ENCODE results near the gene MYH9. TPM values are rescaled to one million over a fixed set of nuclear protein-coding genes. Genes with fewer than 3 reads are reported as not detected.

MYH9 gene
- total RNA-seq, 1 experiment from 2014 or later = 323 TPM

- POLR2A ChIA-PET (ENCODE audit: low non-redundant PET) = interaction anchor here (0.6 kb wide), 1 partner anchor 107 kb away, joined by 3 read pairs; no protein-coding TSS in a partner anchor
- TF ChIP-seq, protein P1, sequence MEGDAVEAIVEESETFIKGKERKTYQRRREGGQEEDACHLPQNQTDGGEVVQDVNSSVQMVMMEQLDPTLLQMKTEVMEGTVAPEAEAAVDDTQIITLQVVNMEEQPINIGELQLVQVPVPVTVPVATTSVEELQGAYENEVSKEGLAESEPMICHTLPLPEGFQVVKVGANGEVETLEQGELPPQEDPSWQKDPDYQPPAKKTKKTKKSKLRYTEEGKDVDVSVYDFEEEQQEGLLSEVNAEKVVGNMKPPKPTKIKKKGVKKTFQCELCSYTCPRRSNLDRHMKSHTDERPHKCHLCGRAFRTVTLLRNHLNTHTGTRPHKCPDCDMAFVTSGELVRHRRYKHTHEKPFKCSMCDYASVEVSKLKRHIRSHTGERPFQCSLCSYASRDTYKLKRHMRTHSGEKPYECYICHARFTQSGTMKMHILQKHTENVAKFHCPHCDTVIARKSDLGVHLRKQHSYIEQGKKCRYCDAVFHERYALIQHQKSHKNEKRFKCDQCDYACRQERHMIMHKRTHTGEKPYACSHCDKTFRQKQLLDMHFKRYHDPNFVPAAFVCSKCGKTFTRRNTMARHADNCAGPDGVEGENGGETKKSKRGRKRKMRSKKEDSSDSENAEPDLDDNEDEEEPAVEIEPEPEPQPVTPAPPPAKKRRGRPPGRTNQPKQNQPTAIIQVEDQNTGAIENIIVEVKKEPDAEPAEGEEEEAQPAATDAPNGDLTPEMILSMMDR (conservative IDR thresholded peaks at IDR 0.05; ENCODE audit: low read depth, low read length) = no peak
- TF ChIP-seq EZH2 (IDR thresholded peaks at IDR 0.05; ENCODE audit: borderline replicate concordance, low read depth, low read length, poor library complexity, severe bottlenecking) = no peak
- BruUV-seq (replicated peaks) = no TSS peak
- intact Hi-C loops (cut with micrococcal nuclease; ENCODE audit: unreplicated experiment) = no loop called here
- no peaks in the 10 kb centered on the region for H3K27me3 ChIP-seq (replicated peaks; ENCODE audit: insufficient read depth, low read depth, low read length, poor library complexity)
- H3K27ac ChIP-seq (ENCODE audit: low read depth, low read length, poor library complexity, severe bottlenecking) = peak overlapping the region; percentile 81
- H3K36me3 ChIP-seq (ENCODE audit: insufficient read depth, low read length, poor library complexity, severe bottlenecking) = peaks cover 60% of the 10 kb centered on the region
- CTCF ChIA-PET = no interaction called here
- peaks cover 46% of the 10 kb centered on the region for H3K4me1 ChIP-seq (ENCODE audit: insufficient read depth, low read length, poor library complexity, severe bottlenecking)
- DNase-seq (ENCODE audit: low spot score) = no peak
- H3K9me3 ChIP-seq (ENCODE audit: low read depth, low read length, poor library complexity, severe bottlenecking) = no peaks in the 10 kb centered on the region
- H3K4me3 ChIP-seq (ENCODE audit: low read depth, low read length, poor library complexity, severe bottlenecking) = no peak overlapping the region
Measured at GRCh38 chr22:36325154-36326031, 62.4 kb downstream of the MYH9 start.

DNA sequence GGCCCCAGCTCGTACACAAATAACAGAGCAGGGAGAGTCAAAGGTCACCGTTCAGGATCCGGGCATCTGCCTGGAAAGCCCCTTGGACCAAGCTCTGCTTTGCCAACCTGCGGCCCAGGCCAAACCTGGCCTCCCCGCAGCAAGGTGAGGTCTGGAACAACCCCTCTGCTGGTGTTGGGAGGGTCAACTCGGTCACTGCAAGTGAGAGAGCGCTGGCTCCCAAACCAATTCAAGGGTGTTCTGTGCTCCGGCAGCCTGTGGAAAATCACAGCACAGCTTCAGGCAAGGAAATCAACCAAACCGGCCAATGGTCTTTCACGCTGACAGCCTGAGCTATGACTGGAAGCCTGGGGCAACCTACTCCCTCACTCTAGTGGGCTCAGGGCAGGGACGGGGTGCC is 63.4 kb downstream of the MYH9 start:
- H3K27ac ChIP-seq (ENCODE audit: low read depth, low read length, poor library complexity, severe bottlenecking) = peak overlapping the region; percentile 81
- no peaks in the 10 kb centered on the region for H3K9me3 ChIP-seq (ENCODE audit: low read depth, low read length, poor library complexity, severe bottlenecking)
- H3K4me3 ChIP-seq (ENCODE audit: low read depth, low read length, poor library complexity, severe bottlenecking) = no peak overlapping the region
- H3K36me3 ChIP-seq (ENCODE audit: insufficient read depth, low read length, poor library complexity, severe bottlenecking) = peaks cover 69% of the 10 kb centered on the region
- peaks cover 36% of the 10 kb centered on the region for H3K4me1 ChIP-seq (ENCODE audit: insufficient read depth, low read length, poor library complexity, severe bottlenecking)
- BruUV-seq (replicated peaks) = no TSS peak
- no peaks in the 10 kb centered on the region for H3K27me3 ChIP-seq (replicated peaks; ENCODE audit: insufficient read depth, low read depth, low read length, poor library complexity)
- DNase-seq (ENCODE audit: low spot score) = no peak
- TF ChIP-seq, protein P1 (conservative IDR thresholded peaks at IDR 0.05; ENCODE audit: low read depth, low read length) = no peak
- no peak for TF ChIP-seq EZH2 (IDR thresholded peaks at IDR 0.05; ENCODE audit: borderline replicate concordance, low read depth, low read length, poor library complexity, severe bottlenecking)
- ChIA-PET POLR2A (ENCODE audit: low non-redundant PET) (interaction anchor here (0.6 kb wide), 1 partner anchor 108 kb away, joined by 3 read pairs; no protein-coding TSS in a partner anchor), CTCF (interaction anchor here (1.1 kb wide), 1 partner anchor 146 kb away, joined by 3 read pairs; no protein-coding TSS in a partner anchor)
- intact Hi-C loops (cut with micrococcal nuclease; ENCODE audit: unreplicated experiment) = no loop called here

GRCh38 chr22:36323855-36324331 is 63.9 kb downstream of the MYH9 start:
- Histone ChIP-seq H3K27ac (ENCODE audit: low read depth, low read length, poor library complexity, severe bottlenecking) (peak overlapping the region; percentile 81), H3K9me3 (ENCODE audit: low read depth, low read length, poor library complexity, severe bottlenecking) (no peaks in the 10 kb centered on the region), H3K4me1 (ENCODE audit: insufficient read depth, low read length, poor library complexity, severe bottlenecking) (peaks cover 31% of the 10 kb centered on the region), H3K4me3 (ENCODE audit: low read depth, low read length, poor library complexity, severe bottlenecking) (no peak overlapping the region), H3K27me3 (replicated peaks; ENCODE audit: insufficient read depth, low read depth, low read length, poor library complexity) (no peaks in the 10 kb centered on the region), H3K36me3 (ENCODE audit: insufficient read depth, low read length, poor library complexity, severe bottlenecking) (peaks cover 74% of the 10 kb centered on the region)
- no peak for TF ChIP-seq EZH2 (IDR thresholded peaks at IDR 0.05; ENCODE audit: borderline replicate concordance, low read depth, low read length, poor library complexity, severe bottlenecking)
- TF ChIP-seq, protein P1 (conservative IDR thresholded peaks at IDR 0.05; ENCODE audit: low read depth, low read length) = no peak
- no TSS peak for BruUV-seq (replicated peaks)
- intact Hi-C loops (cut with micrococcal nuclease; ENCODE audit: unreplicated experiment) = no loop called here
- ChIA-PET POLR2A (ENCODE audit: low non-redundant PET) (no interaction called here), CTCF (interaction anchor here (1.1 kb wide), 1 partner anchor 147 kb away, joined by 3 read pairs; no protein-coding TSS in a partner anchor)
- DNase-seq (ENCODE audit: low spot score) = no peak

All from A673 (cell line).